ENCODE measurements around the gene ST6GALNAC5.
A peak's percentile ranks its signal among the peaks of the same experiment; 100 is the strongest.
"Not testable (repeated sequence)": the region's sequence is repeated elsewhere in the genome, so short reads cannot be mapped to it uniquely, and the experiment has no call there.

ST6GALNAC5 gene

DNA sequence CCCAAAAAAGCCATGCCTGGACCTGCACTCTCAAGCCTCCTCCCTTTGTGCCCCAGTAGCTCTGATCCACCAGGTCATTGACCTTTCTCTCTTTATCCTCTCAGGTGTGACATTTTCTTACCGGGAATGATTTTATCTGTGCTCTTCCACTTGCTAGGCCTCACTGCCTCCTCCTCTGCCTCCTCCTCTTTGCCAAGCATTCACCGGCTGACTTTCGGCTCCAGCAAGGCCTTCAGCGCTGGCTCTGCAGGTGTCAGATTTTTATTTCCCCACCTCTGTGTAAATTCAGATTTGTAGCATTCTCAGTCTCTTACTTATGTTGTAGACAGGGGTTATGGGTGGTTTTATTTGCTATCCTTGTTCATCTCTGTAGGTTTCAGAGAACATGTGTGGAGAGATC lies 91.5 kb downstream of the ST6GALNAC5 start:
- no peak for DNase-seq (ENCODE audit: low spot score in 2 of 2)
- H3K9me3 ChIP-seq = no peaks in the 10 kb centered on the region
- no peaks in the 10 kb centered on the region for H3K27me3 ChIP-seq (ENCODE audit: low read depth)
- H3K36me3 ChIP-seq (replicated peaks) = no peaks in the 10 kb centered on the region
- in situ Hi-C loops (cut with MboI; ENCODE audit: low sequenced_read_pairs) = no loop called here
- H3K4me3 ChIP-seq = no peak overlapping the region
- no peaks in the 10 kb centered on the region for H3K4me1 ChIP-seq

DNA sequence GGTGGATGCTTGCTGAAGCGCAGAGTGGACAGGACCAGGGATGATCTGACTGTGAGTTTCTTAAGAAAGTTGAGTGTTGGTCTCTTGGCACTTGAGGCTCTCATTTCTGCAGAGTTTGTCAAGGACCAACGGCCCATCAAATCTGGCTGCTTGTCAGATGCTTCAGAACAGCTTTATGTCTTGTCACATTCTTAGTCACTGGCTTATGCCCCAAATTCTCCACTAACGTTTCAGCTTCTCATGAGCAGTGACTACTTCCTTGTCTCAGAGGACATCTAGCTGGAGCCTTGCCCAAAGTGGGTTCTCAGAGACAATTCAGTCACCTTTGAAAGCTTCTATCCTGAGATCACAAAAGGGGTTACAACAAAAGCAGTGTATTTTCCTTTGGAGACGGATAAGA lies 92.3 kb downstream of the ST6GALNAC5 start:
- no peaks in the 10 kb centered on the region for H3K4me1 ChIP-seq
- no peak overlapping the region for H3K4me3 ChIP-seq
- H3K36me3 ChIP-seq (replicated peaks) = no peaks in the 10 kb centered on the region
- H3K27me3 ChIP-seq (ENCODE audit: low read depth) = no peaks in the 10 kb centered on the region
- H3K9me3 ChIP-seq = no peaks in the 10 kb centered on the region
- DNase-seq (ENCODE audit: low spot score in 2 of 2) = no peak
- in situ Hi-C loops (cut with MboI; ENCODE audit: low sequenced_read_pairs) = no loop called here

DNA sequence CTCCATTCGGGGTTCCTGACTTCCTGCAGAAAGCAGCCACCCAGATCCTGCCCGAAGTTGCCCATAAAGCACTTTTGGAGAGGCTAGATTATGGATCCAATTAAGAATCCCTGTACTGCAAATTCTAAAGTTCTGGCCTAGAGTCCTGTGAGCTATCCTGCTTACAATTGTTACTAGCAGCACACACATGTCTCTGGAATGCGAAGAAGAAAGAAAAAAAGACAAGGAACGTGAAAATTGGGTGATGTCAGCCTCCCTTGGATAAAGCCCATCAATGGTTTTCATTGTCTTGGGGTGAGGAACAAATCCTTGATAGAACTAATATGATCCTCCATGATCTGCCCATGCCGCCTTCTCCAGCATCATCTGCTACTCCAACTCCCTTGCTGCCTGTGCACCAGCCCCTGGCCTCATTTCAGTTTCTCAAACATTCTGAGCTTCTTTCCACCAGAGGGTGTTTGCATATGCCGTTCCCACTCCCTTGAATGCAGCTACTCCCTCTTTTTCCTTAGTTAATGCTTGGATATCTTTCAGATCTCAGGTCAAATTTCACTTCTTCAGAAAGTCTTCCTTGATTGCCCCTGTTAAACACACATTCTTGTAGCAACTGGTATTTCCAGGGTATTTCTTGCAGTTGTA lies 94.0 kb downstream of the ST6GALNAC5 start:
- no peak overlapping the region for H3K4me3 ChIP-seq
- in situ Hi-C loops (cut with MboI; ENCODE audit: low sequenced_read_pairs) = no loop called here
- no peaks in the 10 kb centered on the region for H3K4me1 ChIP-seq
- no peaks in the 10 kb centered on the region for H3K36me3 ChIP-seq (replicated peaks)
- no peaks in the 10 kb centered on the region for H3K9me3 ChIP-seq
- no peaks in the 10 kb centered on the region for H3K27me3 ChIP-seq (ENCODE audit: low read depth)
- DNase-seq (ENCODE audit: low spot score in 2 of 2) = no peak

DNA sequence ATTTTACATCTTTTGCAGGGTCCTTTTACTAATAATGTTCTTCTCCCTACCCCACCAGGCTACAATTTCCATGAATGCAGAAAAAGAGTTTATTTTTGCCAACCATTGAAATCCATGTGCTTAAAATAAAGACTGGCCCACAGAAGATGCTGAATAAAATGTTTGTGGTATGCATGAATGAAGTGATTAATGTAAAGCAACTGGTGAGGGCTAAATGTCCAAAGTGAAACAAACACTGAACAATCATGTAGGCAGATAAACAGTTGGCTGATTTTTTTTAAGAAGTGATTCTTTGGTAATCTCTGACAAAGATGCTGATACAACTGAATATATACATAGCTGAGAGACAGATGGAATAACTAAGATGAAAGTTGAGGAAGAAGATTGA lies 94.5 kb downstream of the ST6GALNAC5 start:
- H3K36me3 ChIP-seq (replicated peaks) = no peaks in the 10 kb centered on the region
- no peak overlapping the region for H3K4me3 ChIP-seq
- no peaks in the 10 kb centered on the region for H3K4me1 ChIP-seq
- H3K9me3 ChIP-seq = no peaks in the 10 kb centered on the region
- no peaks in the 10 kb centered on the region for H3K27me3 ChIP-seq (ENCODE audit: low read depth)
- in situ Hi-C loops (cut with MboI; ENCODE audit: low sequenced_read_pairs) = no loop called here
- no peak for DNase-seq (ENCODE audit: low spot score in 2 of 2)

DNA sequence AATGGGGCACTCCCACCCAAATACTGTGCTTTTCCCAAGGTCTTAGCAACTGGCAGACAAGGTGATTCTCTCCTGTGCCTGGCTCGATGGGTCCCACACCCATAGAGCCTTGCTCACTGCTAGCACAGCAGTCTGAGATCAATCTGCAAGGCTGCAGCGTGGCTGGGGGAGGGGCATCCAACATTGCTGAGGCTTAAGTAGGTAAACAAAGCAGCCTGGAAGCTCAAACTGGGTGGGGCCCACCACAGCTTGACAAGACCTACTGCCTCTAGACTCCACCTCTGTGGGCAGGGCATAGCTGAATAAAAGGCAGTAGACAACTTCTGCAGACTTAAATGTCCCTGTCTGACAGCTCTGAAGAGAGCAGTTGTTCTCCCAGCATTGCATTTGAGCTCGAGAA lies 114.0 kb downstream of the ST6GALNAC5 start:
- H3K36me3 ChIP-seq (replicated peaks); H3K4me1 ChIP-seq; in situ Hi-C loops (cut with MboI; ENCODE audit: low sequenced_read_pairs); H3K27me3 ChIP-seq (ENCODE audit: low read depth); H3K9me3 ChIP-seq; H3K4me3 ChIP-seq: not testable (repeated sequence)
- peak in 1 of 2 experiments; percentile 14 for DNase-seq (ENCODE audit: low spot score in 2 of 2)

DNA sequence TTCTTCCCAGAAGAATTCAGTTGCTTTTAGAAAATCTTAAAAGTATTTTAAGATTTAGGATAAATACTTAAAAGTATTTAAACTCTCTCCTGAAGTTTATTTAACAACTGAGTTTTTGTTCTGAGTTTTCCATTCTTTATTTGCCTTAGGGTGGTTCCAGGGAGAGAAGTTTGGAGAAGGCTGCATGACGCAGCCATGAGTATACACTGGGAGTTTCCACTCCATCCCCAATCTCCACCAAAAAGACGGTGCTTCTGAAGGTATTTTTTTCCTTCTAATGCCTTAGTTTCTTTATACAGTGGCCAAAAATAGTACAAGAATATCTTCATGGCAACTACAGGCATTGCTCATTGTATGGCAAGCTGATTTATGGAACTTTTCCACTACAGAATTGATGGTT lies 122.7 kb downstream of the ST6GALNAC5 start:
- in situ Hi-C loops (cut with MboI; ENCODE audit: low sequenced_read_pairs) = no loop called here
- Histone ChIP-seq H3K4me1 (no peaks in the 10 kb centered on the region), H3K36me3 (replicated peaks) (no peaks in the 10 kb centered on the region), H3K4me3 (no peak overlapping the region), H3K9me3 (no peaks in the 10 kb centered on the region), H3K27me3 (ENCODE audit: low read depth) (no peaks in the 10 kb centered on the region)
- DNase-seq (ENCODE audit: low spot score in 2 of 2) = no peak

DNA sequence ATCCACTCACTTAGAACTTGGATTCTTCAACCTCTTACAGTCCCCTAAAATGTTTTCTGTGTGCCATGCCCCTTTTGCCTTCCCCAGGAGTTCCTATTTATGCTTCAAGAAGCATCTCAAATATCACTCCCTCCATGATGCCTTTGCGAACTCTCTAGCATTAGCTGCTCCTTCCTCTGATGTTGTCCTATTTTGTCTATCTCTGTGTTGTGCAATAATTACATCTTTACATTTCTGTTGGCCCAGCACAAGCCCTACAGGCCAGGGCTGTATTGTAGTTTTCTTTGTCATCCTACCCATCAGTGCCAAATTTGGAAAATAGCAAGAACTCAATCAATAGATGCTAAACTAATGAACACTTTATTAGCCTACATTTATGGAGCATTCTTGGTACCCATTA lies 125.8 kb downstream of the ST6GALNAC5 start:
- in situ Hi-C loops (cut with MboI; ENCODE audit: low sequenced_read_pairs) = no loop called here
- H3K4me3 ChIP-seq = no peak overlapping the region
- H3K27me3 ChIP-seq (ENCODE audit: low read depth) = no peaks in the 10 kb centered on the region
- H3K4me1 ChIP-seq = no peaks in the 10 kb centered on the region
- DNase-seq (ENCODE audit: low spot score in 2 of 2) = no peak
- H3K9me3 ChIP-seq = no peaks in the 10 kb centered on the region
- no peaks in the 10 kb centered on the region for H3K36me3 ChIP-seq (replicated peaks)

DNA sequence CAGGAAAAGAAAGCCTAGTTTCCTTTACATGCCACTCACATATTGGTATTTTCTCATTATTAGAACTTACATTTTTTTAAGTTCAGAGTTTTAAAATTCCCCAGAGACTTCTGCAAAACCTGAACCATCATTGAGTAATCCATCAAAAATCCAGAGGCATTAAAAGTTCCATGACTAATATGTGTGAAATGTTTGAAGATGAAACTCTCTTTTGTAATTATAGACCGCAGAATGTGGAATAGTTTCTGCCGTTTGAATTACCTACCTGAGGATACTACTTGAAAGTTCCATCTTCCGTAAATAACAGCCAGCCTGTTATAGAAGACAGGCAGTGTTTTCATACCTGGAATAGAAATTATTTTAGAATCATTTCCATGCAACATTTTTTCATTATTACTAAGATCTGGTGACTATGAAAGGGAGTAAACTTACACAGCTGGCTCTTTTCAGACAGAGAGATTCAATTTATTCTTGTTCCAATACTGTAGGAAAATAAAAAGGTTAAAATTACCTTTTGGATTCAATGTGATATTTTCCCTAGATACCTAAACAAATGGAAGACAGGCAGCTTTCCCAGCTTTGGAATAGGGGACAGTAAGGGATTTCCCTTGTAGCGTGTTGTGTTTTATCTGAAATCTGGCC lies 131.4 kb downstream of the ST6GALNAC5 start:
- Histone ChIP-seq H3K4me1 (no peaks in the 10 kb centered on the region), H3K36me3 (replicated peaks) (no peaks in the 10 kb centered on the region), H3K4me3 (no peak overlapping the region), H3K9me3 (no peaks in the 10 kb centered on the region), H3K27me3 (ENCODE audit: low read depth) (no peaks in the 10 kb centered on the region)
- DNase-seq (ENCODE audit: low spot score in 2 of 2) = no peak
- in situ Hi-C loops (cut with MboI; ENCODE audit: low sequenced_read_pairs) = no loop called here

DNA sequence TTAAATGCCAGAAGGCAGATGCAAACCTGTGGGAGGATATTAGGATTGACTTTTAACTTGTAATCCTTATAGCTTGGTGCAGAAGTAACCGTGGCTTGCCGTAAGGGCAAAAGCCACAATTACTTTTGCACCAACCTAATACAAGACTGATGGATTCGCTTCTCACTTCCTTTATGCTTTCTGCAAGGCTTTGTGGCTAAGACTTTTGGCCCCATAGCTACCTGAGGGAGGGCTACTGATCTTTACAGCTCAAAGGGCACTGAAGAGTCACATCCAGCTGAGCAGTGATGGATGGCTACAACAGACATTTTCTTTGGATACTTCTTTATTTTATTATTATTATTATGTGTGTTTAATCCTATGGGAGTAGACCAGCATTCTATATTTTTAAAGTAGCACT lies 140.4 kb downstream of the ST6GALNAC5 start:
- H3K4me1 ChIP-seq = no peaks in the 10 kb centered on the region
- no peaks in the 10 kb centered on the region for H3K9me3 ChIP-seq
- in situ Hi-C loops (cut with MboI; ENCODE audit: low sequenced_read_pairs) = no loop called here
- H3K4me3 ChIP-seq = no peak overlapping the region
- DNase-seq (ENCODE audit: low spot score in 2 of 2) = no peak
- no peaks in the 10 kb centered on the region for H3K27me3 ChIP-seq (ENCODE audit: low read depth)
- no peaks in the 10 kb centered on the region for H3K36me3 ChIP-seq (replicated peaks)

DNA sequence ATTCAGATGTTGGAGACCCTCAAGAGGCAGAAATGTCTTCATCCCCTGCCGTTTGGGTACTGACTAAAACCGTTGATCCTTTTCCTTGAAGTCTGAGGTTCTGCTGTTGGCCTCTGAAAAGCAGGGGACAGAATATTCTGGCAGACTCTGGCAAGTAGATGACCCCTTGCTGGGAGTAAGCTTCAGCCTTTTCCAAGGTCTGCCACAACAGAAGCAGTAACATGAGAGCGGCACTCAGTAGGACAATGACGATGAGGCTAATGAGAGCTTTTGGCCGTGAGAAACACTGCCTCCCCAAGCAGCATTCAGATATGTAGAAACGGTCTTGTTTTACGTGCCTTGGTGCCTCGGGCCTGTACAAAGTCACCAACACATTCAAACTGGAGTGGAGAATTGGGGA lies 143.7 kb downstream of the ST6GALNAC5 start:
- H3K4me1 ChIP-seq = no peaks in the 10 kb centered on the region
- H3K36me3 ChIP-seq (replicated peaks) = no peaks in the 10 kb centered on the region
- no peaks in the 10 kb centered on the region for H3K27me3 ChIP-seq (ENCODE audit: low read depth)
- in situ Hi-C loops (cut with MboI; ENCODE audit: low sequenced_read_pairs) = no loop called here
- no peak overlapping the region for H3K4me3 ChIP-seq
- H3K9me3 ChIP-seq = no peaks in the 10 kb centered on the region
- DNase-seq (ENCODE audit: low spot score in 2 of 2) = no peak

DNA sequence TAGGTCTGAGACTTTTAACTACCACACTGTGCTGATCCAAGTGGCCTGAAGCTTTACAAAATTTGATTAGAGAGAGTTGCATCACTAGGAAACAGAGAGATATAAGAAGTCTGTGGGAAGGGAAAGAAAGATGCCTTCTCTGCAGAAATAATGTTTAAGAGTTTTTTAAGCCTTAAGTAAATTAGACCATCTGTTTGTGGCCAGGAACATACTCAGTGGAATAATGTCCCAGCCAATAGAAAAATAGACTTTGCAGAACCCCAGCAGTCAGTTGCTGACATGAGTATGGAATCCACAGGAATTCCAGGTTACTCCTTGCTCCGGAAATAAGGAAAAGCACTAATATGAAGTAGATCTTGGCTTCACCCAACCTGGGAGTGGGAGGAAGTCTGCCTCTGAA lies 144.8 kb downstream of the ST6GALNAC5 start:
- Histone ChIP-seq H3K27me3 (ENCODE audit: low read depth) (no peaks in the 10 kb centered on the region), H3K4me1 (no peaks in the 10 kb centered on the region), H3K4me3 (no peak overlapping the region), H3K9me3 (no peaks in the 10 kb centered on the region), H3K36me3 (replicated peaks) (no peaks in the 10 kb centered on the region)
- no peak for DNase-seq (ENCODE audit: low spot score in 2 of 2)
- in situ Hi-C loops (cut with MboI; ENCODE audit: low sequenced_read_pairs) = no loop called here

DNA sequence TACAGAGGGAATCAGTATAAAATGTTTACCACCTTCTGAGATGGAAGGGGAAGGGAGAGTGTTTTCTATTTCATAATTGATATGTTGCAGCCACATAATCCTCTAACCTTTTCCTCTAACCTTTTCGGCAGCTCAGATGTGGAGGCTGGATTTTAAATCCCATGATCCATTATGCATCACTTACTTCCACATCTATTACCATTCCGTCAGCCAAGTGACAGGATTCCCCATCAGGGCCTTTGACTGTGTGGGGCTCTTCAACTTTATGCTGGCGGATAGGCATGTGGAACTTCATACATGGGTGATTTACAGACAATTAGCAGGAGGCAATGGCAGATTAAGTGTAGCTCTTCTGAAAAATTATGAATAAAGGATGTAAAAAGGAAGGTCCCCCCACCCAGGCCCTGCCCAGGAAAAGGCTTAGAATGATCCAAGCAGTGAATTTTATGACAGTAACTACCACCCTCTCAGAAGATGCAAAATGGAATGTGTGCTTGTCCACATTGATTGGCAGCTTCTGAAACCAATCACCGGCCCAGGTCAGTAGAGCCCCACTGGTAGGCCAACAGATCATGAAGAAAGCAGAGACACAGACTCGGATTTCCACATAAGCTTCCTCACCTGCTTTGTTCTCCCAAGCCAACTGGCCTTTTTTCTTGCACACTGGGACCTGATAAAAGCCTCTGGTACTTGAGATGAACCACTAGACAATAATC lies 147.0 kb downstream of the ST6GALNAC5 start:
- no peak for DNase-seq (ENCODE audit: low spot score in 2 of 2)
- Histone ChIP-seq H3K4me1 (no peaks in the 10 kb centered on the region), H3K9me3 (no peaks in the 10 kb centered on the region), H3K36me3 (replicated peaks) (no peaks in the 10 kb centered on the region), H3K27me3 (ENCODE audit: low read depth) (0 out of 2 replicates have a peak, but pooled peaks cover 2% of the 10 kb centered on the region), H3K4me3 (no peak overlapping the region)
- in situ Hi-C loops (cut with MboI; ENCODE audit: low sequenced_read_pairs) = no loop called here

DNA sequence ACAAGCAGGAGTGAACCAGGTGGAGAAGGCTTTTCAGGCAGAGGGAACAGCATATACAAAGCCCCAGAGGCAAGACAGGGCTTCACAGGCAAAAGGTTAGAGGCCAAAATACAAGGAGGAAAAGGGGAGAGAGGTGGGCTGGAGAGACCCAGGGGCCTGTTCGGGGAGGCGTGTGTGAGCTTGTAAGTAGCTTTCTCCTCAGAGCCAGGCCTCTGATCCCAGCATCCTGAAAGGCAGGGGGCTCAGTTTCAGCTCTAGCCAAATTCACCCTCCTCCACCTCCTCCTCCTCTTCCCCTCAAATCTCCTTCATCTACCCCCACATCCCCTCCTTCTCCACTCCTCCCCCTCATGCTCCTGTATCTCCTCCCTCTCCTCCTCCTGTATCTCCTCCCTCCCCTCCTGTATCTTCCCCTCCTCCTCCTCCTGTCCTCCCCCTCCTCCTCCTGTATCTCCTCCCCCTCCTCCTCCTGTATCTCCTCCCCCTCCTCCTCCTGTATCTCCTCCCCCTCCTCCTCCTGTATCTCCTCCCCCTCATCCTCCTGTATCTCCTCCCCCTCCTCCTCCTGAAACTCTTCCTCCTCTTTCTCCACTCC lies 148.6 kb downstream of the ST6GALNAC5 start:
- in situ Hi-C loops (cut with MboI; ENCODE audit: low sequenced_read_pairs) = no loop called here
- no peaks in the 10 kb centered on the region for H3K36me3 ChIP-seq (replicated peaks)
- H3K9me3 ChIP-seq = no peaks in the 10 kb centered on the region
- DNase-seq (ENCODE audit: low spot score in 2 of 2) = no peak
- H3K4me3 ChIP-seq = no peak overlapping the region
- no peaks in the 10 kb centered on the region for H3K4me1 ChIP-seq
- 0 out of 2 replicates have a peak, but pooled peaks cover 2% of the 10 kb centered on the region for H3K27me3 ChIP-seq (ENCODE audit: low read depth)

DNA sequence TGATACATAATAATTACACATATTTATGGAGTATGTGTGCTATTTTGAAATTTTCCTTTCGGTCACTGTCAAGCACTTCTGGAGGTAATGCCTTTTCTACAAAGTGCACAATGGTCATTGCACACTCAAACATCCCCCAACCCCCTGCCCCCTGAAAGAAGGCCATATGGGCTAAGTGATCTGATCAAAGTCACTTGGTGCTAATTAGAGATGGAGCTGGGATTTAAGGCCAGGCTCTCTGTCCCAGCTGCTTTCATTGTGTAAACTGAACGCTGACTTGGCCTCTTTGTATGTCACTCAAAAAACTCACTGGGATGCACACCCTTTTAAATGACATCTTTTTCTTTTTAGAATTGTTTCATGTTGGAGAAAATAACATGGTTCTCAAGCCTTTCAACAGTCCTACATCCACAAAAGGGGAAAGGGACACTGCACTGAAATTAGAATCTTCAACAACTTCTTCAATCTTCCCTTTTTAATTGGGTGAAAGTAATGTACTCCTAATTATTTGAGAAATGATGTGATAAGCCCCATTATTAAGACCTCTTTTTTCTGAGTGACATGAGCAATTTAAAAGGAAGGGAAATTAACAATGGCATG lies 149.2 kb downstream of the ST6GALNAC5 start:
- in situ Hi-C loops (cut with MboI; ENCODE audit: low sequenced_read_pairs) = no loop called here
- 0 out of 2 replicates have a peak, but pooled peaks cover 2% of the 10 kb centered on the region for H3K27me3 ChIP-seq (ENCODE audit: low read depth)
- H3K36me3 ChIP-seq (replicated peaks) = no peaks in the 10 kb centered on the region
- no peaks in the 10 kb centered on the region for H3K4me1 ChIP-seq
- no peak overlapping the region for H3K4me3 ChIP-seq
- no peak for DNase-seq (ENCODE audit: low spot score in 2 of 2)
- no peaks in the 10 kb centered on the region for H3K9me3 ChIP-seq
